Mesenchymal stem cell (in vitro differentiated cells and primary cell): ENCODE data around the gene MVB12B.

Experiments
- DNase-seq: peaks from one replicate; pipeline ENCODE4 v3.0.0-alpha.2; 2013
- H2AFZ ChIP-seq: one replicate; pipeline ENCODE4 v1.6.1; 2013; ENCODE audit warnings: low read depth, mild to moderate bottlenecking, control low read depth, inconsistent platforms, low read length, moderate library complexity
- H2AK5ac ChIP-seq: 2 replicates; pipeline ENCODE4 v1.6.1; 2013; ENCODE audit warnings: low read length, moderate library complexity, mild to moderate bottlenecking, inconsistent platforms; ENCODE audit not compliant: severe bottlenecking
- H2BK120ac ChIP-seq: one replicate; pipeline ENCODE4 v1.6.1; 2013; ENCODE audit warnings: low read depth, mild to moderate bottlenecking, inconsistent platforms, low read length, moderate library complexity
- H2BK12ac ChIP-seq, 2 experiments: one replicate each; pipeline ENCODE4 v1.6.1; 2013; ENCODE audit warnings: inconsistent platforms in 2 of 2, low read length in 2 of 2, mild to moderate bottlenecking in 2 of 2, moderate library complexity in 2 of 2, control low read depth in 1 of 2
- H2BK15ac ChIP-seq: one replicate; pipeline ENCODE4 v1.6.1; 2013; ENCODE audit warnings: mild to moderate bottlenecking, low read depth, inconsistent platforms; ENCODE audit not compliant: poor library complexity, severe bottlenecking
- H2BK5ac ChIP-seq: 2 replicates; pipeline ENCODE4 v1.6.1; 2013; ENCODE audit warnings: low read depth, mild to moderate bottlenecking, low read length, control low read depth, inconsistent platforms; ENCODE audit not compliant: poor library complexity, severe bottlenecking
- H3K14ac ChIP-seq, 2 experiments: one replicate each; pipeline ENCODE4 v1.6.1; 2013; ENCODE audit warnings: inconsistent platforms in 2 of 2, low read length in 2 of 2, control low read depth in 1 of 2, mild to moderate bottlenecking in 1 of 2, moderate library complexity in 1 of 2
- H3K18ac ChIP-seq, 2 experiments: one replicate each; pipeline ENCODE4 v1.6.1; 2013; ENCODE audit warnings: inconsistent platforms in 2 of 2, low read length in 2 of 2, control low read depth in 1 of 2, low read depth in 1 of 2, mild to moderate bottlenecking in 1 of 2
- H3K23ac ChIP-seq, 2 experiments: one replicate each; pipeline ENCODE4 v1.6.1; 2013; ENCODE audit warnings: inconsistent platforms in 2 of 2, low read length in 2 of 2, mild to moderate bottlenecking in 2 of 2, moderate library complexity in 2 of 2, control low read depth in 1 of 2
- H3K27ac ChIP-seq: 2 replicates; pipeline ENCODE4 v1.5.1; 2013; ENCODE audit warnings: mild to moderate bottlenecking, moderate library complexity, low read length, control low read depth, inconsistent platforms; ENCODE audit not compliant: poor library complexity, severe bottlenecking
- H3K27me3 ChIP-seq, 2 experiments: 2 replicates each; pipeline versions ENCODE4 v1.6.1 to v1.7.0; 2013; ENCODE audit warnings: low read length in 2 of 2, mild to moderate bottlenecking in 2 of 2, moderate library complexity in 2 of 2, control low read depth in 1 of 2, inconsistent platforms in 1 of 2; ENCODE audit not compliant: control insufficient read depth in 1 of 2, insufficient read depth in 1 of 2
- H3K36me3 ChIP-seq, 2 experiments: 2 replicates each; pipeline versions ENCODE4 v1.6.1 to v1.7.0; 2013; ENCODE audit warnings: low read length in 2 of 2, control low read depth in 1 of 2, inconsistent platforms in 1 of 2, low read depth in 1 of 2, mild to moderate bottlenecking in 1 of 2; ENCODE audit not compliant: insufficient read depth in 2 of 2, control insufficient read depth in 1 of 2
- H3K4ac ChIP-seq, 2 experiments: one replicate each; pipeline ENCODE4 v1.6.1; 2013; ENCODE audit warnings: inconsistent platforms in 2 of 2, low read length in 2 of 2, mild to moderate bottlenecking in 2 of 2, moderate library complexity in 2 of 2, control low read depth in 1 of 2, low read depth in 1 of 2
- H3K4me1 ChIP-seq: 2 replicates; pipeline ENCODE4 v1.6.1; 2013; ENCODE audit warnings: low read depth, low read length, control low read depth; ENCODE audit not compliant: control insufficient read depth, insufficient read depth
- H3K4me2 ChIP-seq: 2 replicates; pipeline ENCODE4 v1.6.1; 2013; ENCODE audit warnings: low read length, mild to moderate bottlenecking, inconsistent platforms; ENCODE audit not compliant: poor library complexity, severe bottlenecking
- H3K4me3 ChIP-seq, 2 experiments: 2 replicates each; pipeline versions ENCODE4 v1.5.1 to v1.7.0; 2013; ENCODE audit warnings: low read length in 2 of 2, mild to moderate bottlenecking in 2 of 2, control low read depth in 1 of 2, low read depth in 1 of 2; ENCODE audit not compliant: insufficient read depth in 1 of 2
- H3K79me1 ChIP-seq: replicated peaks from 2 replicates; pipeline ENCODE4 v1.6.1; 2013; ENCODE audit warnings: mild to moderate bottlenecking, control low read depth, low read length, inconsistent platforms; ENCODE audit not compliant: poor library complexity, severe bottlenecking
- H3K9ac ChIP-seq: 2 replicates; pipeline ENCODE4 v1.7.0; 2013; ENCODE audit warnings: mild to moderate bottlenecking, low read length, moderate library complexity
- H3K9me3 ChIP-seq: 2 replicates; pipeline ENCODE4 v1.7.0; 2013; ENCODE audit warnings: mild to moderate bottlenecking, low read length; ENCODE audit not compliant: control insufficient read depth
- H4K8ac ChIP-seq: one replicate; pipeline ENCODE4 v1.6.1; 2013; ENCODE audit warnings: inconsistent platforms, mild to moderate bottlenecking, low read length, moderate library complexity
- H4K91ac ChIP-seq: one replicate; pipeline ENCODE4 v1.6.1; 2013; ENCODE audit warnings: mild to moderate bottlenecking, low read length, inconsistent platforms
- WGBS: methylation state at CpG from one replicate; pipeline ENCODE4 v1.1.7; 2013; ENCODE audit warnings: mixed read lengths; 5-methylcytosine and 5-hydroxymethylcytosine counted together

The MVB12B gene

DNA sequence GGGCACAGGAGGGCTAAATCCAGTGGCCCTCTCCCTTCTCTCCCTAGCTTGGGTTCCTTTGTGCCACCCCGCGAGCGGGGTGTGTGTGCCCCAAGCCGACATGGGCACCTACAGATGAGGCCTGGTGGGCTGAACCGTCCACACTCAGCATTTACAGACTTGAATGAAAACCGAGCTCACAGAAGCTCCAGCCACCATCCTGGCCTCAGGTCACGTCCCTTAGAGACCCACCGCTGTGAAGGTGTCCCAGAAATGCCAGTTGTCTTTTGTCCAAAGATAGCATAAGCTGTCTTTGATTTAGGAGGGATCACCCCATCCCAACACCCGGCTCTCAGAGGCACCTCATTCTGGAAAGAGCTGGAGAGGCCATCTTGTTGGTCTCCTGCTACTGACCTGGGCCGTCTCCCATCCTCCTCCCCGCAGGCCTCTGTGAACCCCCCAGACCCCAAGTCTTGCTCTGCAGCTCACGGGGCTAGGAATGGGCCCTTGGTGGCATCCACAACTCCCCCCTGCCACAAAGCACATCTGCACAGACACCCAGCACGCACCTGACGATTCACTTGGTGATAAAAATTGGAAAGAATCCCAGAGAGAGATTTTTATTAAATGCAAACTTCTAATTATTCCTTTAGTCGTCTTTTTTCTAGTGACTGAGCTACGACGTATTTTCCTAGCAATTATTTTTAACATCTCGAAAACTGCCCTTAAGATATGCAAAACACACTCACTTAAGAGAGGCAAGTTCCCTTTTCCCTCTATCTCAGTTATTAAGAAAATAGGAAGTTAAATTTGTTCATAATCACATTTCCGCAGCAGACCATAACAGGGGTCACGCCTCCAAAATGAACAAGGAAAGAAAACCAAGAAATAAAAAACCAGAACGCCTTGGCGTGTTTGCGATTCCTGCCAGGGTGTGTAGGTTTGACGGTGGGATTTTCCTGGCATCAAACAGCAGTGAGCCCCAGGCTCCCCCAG is 206.6 kb downstream of the MVB12B start:
- Histone ChIP-seq H4K91ac (no peak overlapping the region), H3K4me3 (no peak overlapping the region), H3K9me3 (no peaks in the 10 kb centered on the region), H4K8ac (no peak overlapping the region), H2BK5ac (no peak overlapping the region), H2BK15ac (no peak overlapping the region), H3K27me3 (peaks cover 78 to 81% of the 10 kb centered on the region in 2 experiments), H2AK5ac (no peak overlapping the region), H2BK12ac (no peak overlapping the region), H3K4me2 (no peak overlapping the region), H2BK120ac (no peak overlapping the region), H3K18ac (no peak overlapping the region), H3K4me1 (peaks cover 3% of the 10 kb centered on the region), H3K9ac (no peak overlapping the region), H2AFZ (no peak overlapping the region), H3K14ac (peak overlapping the region in 1 of 2 experiments; percentile 11), H3K27ac (no peak overlapping the region), H3K79me1 (no peaks in the 10 kb centered on the region), H3K23ac (no peak overlapping the region), H3K36me3 (no peaks in the 10 kb centered on the region), H3K4ac (no peak overlapping the region)
- DNase-seq: no peak
- WGBS: 81% methylated on average over 19 of the region's 24 CpGs

DNA sequence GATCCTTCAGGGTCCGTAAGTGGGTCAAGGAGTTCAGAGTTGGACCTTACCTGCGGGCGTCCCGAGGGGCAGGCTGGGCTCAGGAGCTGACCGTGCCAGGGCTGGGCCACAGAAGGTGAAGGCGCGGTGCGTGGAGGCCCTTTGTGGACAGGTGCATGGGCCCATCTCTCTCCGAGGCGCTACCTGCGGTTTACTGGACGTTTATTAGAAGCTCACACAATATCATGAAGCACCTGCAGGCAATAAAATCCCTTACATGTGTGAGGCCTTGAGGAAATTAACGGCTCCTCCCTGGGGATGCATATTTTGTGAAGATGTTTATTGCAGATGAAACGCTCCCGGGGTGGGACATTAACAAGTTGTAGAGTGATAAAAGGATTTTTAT is 207.3 kb downstream of the MVB12B start:
- H2AFZ ChIP-seq: no peak overlapping the region
- H3K4me3 ChIP-seq: no peak overlapping the region
- H3K27me3 ChIP-seq: peaks cover 75 to 78% of the 10 kb centered on the region in 2 experiments
- 20% methylated on average over 15 of the region's 15 CpGs for WGBS
- no peak overlapping the region for H2BK120ac ChIP-seq
- no peak overlapping the region for H2BK15ac ChIP-seq
- H3K18ac ChIP-seq: no peak overlapping the region
- H2AK5ac ChIP-seq: no peak overlapping the region
- no peak overlapping the region for H3K27ac ChIP-seq
- H3K79me1 ChIP-seq: no peaks in the 10 kb centered on the region
- H4K8ac ChIP-seq: no peak overlapping the region
- H4K91ac ChIP-seq: no peak overlapping the region
- peak overlapping the region in 1 of 2 experiments; percentile 11 for H3K14ac ChIP-seq
- no peaks in the 10 kb centered on the region for H3K9me3 ChIP-seq
- no peak overlapping the region for H2BK12ac ChIP-seq
- DNase-seq: no peak
- H3K23ac ChIP-seq: no peak overlapping the region
- H3K4me2 ChIP-seq: no peak overlapping the region
- no peak overlapping the region for H3K9ac ChIP-seq
- no peaks in the 10 kb centered on the region for H3K36me3 ChIP-seq
- H3K4ac ChIP-seq: no peak overlapping the region
- H2BK5ac ChIP-seq: no peak overlapping the region
- peaks cover 3% of the 10 kb centered on the region for H3K4me1 ChIP-seq

DNA sequence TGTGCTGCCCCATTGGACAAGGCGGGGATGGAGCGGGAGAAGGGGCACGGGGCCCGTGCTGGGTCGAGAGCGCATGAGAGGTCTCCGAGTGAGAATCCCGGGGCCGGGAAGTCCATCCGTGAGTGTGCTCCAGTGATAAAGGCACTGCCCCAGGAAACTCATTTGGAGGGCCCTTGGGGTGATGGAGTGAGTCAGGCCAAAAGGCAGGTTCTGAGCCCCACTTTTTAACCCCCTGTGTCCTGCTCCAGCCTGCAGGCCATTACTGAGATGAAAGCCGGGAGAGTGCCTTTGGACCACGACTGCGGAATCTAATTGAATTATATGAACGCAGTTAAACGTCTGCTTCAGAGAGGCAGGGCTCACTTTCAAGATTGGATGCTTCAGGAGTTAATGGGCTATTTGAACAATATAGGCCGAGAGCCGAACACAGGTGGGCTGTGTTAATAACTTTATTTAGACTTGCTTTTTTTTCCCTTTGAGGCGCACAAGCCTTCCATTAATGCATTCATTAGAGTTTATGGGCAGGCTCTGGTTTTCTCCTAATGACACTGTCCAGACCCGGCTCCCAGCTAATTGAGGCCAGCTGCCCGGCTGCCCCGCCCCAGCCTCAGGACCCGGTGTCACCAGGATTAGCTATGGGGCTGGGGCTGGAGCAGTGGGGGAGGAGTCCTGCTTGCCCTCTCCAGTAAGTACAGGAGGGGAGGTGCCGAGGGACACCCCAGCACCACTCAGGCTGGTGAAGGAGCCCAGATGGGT is 208.0 kb downstream of the MVB12B start:
- DNase-seq: no peak
- WGBS: 7% methylated on average over 22 of the region's 23 CpGs

DNA sequence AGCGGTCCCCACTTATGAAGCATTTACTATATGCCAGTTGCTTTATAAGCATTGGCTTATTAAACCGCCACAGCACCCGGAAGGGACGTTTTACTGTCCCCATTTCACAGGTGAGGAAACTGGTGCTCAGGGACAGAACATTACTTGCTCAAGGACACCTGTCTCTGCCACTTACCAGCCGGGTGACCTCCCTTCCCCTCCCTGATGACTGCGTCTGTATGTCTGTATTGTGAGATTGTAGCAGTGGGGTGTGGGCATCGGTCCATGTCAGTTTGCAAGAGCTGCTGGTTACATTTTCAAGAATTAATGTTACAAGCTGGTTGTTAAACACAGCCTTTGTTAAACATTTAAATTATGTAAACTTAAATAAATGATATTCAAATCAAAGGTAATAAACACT is 209.5 kb downstream of the MVB12B start:
- Histone ChIP-seq H2AK5ac (no peak overlapping the region), H2BK15ac (no peak overlapping the region), H2BK5ac (no peak overlapping the region), H3K4me2 (no peak overlapping the region), H3K27ac (no peak overlapping the region), H3K14ac (no peak overlapping the region), H3K9me3 (no peaks in the 10 kb centered on the region), H3K36me3 (no peaks in the 10 kb centered on the region), H4K8ac (no peak overlapping the region), H3K4me1 (peaks cover 3% of the 10 kb centered on the region), H3K79me1 (no peaks in the 10 kb centered on the region), H2BK12ac (no peak overlapping the region), H3K27me3 (peaks cover 68 to 86% of the 10 kb centered on the region in 2 experiments), H3K9ac (no peak overlapping the region), H2BK120ac (no peak overlapping the region), H3K23ac (no peak overlapping the region), H3K4ac (no peak overlapping the region), H2AFZ (no peak overlapping the region), H3K18ac (no peak overlapping the region), H4K91ac (no peak overlapping the region), H3K4me3 (no peak overlapping the region)
- DNase-seq: no peak
- WGBS: 92% methylated on average over 4 of the region's 7 CpGs

More for the DNA sequence above, 208.0 kb downstream of the MVB12B start:
- Histone ChIP-seq H3K79me1 (no peaks in the 10 kb centered on the region), H3K9ac (no peak overlapping the region), H3K4me3 (no peak overlapping the region), H3K23ac (no peak overlapping the region), H3K4me1 (peaks cover 3% of the 10 kb centered on the region), H2BK12ac (no peak overlapping the region), H2AFZ (no peak overlapping the region), H3K18ac (no peak overlapping the region), H4K8ac (no peak overlapping the region), H3K27me3 (peaks cover 72 to 77% of the 10 kb centered on the region in 2 experiments), H2BK5ac (no peak overlapping the region), H3K27ac (no peak overlapping the region), H3K4ac (no peak overlapping the region), H2BK120ac (no peak overlapping the region), H3K36me3 (no peaks in the 10 kb centered on the region), H4K91ac (no peak overlapping the region), H3K9me3 (no peaks in the 10 kb centered on the region), H2BK15ac (no peak overlapping the region), H3K14ac (no peak overlapping the region), H3K4me2 (no peak overlapping the region), H2AK5ac (no peak overlapping the region)
